NCI-H2227 (cell line): Measurements from ENCODE around the gene RNF169.
"Not testable (repeated sequence)": the region's sequence is repeated elsewhere in the genome, so short reads cannot be mapped to it uniquely, and the experiment has no call there.

ENCODE experiments used
- DNase-seq: peaks from one replicate; lab custom pipeline; 2025; ENCODE audit not compliant: unreplicated experiment; lab: John Stamatoyannopoulos, UW

RNF169 gene

GRCh38 chr11:74819400-74819799 is 70.8 kb downstream of the RNF169 start:
- DNase-seq = no peak

DNA sequence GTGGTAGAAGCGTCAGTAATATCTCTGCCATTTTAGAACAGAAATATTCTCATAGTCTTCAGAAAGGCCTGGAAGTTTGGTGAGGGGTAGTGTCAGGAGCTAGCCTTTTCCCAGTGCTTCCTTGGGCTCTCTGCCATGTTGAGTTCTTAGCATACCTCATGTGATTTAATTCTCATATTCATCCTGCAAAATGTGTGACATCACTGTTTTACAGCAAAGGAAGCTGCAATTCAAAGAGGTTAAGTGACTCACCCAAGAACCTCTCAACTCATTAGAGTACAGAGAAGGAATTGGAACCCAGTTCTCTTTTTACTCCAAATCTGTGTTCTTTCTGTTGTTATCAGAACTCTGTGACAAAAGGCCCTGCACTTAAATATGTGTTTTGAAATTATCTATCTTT is 72.1 kb downstream of the RNF169 start:
- no peak for DNase-seq

DNA sequence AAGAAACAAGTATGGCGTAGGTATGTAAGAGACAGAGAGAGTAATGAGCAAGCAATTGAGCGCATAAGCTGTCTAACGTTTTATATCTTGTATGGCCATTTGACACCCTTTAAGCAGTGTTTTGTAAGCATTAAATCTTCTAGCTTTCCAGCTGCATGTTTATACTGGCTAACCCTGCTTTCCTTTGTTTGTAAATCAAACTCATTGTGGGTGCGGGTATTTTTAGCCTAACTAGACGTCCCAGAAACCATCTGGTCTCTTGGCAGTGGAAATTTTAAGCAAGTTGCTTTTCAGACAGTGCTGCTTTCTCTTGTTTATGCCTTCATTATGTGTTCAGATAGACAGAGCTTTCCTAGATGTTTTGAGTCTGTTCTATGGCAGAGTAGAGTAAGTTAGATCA is 73.5 kb downstream of the RNF169 start:
- DNase-seq = no peak

DNA sequence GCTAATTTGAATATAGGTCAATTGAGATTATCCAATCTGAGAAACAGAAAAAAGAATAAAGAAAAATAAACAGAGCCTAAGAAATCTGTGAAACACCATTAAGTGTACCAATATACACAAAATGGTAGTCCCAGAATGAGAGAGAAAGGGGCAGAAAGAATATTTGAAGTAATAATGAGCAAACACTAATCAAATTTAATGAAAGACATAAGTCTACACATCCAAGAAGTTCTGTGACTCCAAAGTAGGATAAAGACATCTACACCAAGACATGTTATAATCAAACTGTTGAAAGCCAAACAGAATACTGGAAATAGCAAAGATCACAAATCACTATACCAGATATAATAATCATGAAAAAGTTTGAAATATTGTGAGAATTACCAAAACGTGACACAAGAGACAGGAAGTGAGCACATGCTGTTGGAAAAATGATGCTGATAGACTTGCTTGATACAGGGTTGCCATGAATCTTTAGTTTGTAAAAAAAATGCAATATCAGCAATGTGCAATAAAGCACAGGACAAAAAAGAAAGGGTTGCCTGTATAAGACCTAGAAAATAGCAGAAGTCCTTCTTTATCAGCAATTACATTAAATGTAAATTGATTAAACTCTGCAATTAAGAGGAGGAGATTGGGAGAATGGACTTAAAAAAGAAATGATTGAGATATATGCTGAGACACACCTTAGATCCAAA is 75.8 kb downstream of the RNF169 start:
- DNase-seq = no peak

GRCh38 chr11:74825596-74825995 is 76.9 kb downstream of the RNF169 start:
- not testable (repeated sequence) for DNase-seq

DNA sequence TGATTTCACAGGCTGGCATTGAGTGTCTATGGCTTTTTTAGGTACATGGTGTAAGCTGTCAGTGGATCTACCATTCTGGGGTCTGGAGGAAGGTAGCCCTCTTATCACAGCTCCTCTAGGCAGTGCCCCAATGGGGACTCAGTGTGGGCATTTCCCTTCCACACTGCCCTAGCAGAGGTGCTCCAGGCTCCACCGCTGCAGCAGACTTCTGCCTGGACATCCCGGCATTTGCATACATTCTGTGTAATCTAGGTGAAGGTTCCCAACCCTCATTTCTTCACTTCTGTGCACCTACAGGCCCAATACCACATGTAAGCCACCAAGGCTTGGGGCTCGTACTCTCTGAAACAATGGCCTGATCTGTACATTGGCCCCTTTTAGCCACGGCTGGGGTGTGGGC is 78.3 kb downstream of the RNF169 start:
- DNase-seq = peak; percentile 5

DNA sequence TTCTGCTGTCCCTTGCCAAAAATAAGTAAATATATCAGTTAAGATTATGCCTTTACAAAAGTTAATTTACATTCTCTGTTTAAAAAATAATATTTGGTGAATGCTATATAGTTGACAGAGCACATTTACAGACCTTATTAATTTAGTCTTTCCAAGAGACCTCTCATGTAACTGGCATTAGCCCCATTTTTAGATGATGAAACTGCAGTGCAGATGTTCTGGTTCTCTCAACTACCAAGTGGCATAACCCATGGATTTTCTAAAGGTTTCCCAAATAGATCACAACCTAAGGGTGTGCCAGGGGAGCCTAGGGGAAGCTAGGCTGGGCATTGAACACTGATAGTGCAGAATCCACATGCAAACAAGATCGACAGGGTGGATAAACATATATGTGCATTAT is 88.5 kb downstream of the RNF169 start:
- DNase-seq = no peak

GRCh38 chr11:74838188-74838587 is 89.5 kb downstream of the RNF169 start:
- DNase-seq = no peak

- DNase-seq = no peak
These were observed 90.8 kb downstream of the RNF169 start for GRCh38 chr11:74839446-74839845.

DNA sequence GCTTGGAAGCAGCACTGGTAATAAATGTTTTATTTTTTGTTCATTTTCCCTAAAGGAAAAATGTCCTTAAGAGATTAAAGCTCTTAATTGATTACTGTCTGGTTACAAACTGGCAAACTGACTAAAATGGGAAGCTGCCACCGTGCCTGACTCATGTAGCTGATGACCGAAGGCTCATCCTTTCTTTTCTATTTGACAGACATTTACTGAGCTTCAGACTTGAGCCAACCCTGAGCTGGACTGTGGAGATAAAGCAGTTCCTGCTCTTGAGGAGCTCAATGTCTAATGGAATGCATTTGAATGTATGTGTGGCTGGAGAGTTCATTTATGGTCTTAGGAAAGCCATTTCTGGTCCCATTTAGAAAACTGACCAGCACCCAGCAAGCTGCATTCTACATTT is 91.3 kb downstream of the RNF169 start:
- no peak for DNase-seq

DNA sequence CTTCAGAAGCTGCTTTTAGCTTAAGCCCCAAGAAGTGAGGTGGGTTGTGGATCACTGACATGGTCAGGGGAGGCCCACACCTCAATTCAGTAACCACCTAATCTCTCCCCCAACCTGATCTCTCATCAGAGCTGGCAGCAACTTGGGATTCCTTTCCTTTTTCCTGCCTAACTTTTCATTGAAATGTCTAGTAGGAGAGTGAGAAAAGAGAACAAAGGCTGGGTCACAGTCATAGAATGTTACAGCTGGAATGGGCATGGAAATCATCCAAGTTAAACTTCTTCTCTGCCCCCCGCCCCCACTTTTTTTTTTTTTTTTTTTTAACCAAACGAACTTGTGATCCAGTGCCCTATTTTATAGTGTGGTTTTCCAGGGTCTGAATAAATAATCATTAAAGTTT is 91.8 kb downstream of the RNF169 start:
- DNase-seq = no peak

GRCh38 chr11:74842967-74843366 is 94.3 kb downstream of the RNF169 start:
- DNase-seq = no peak

DNA sequence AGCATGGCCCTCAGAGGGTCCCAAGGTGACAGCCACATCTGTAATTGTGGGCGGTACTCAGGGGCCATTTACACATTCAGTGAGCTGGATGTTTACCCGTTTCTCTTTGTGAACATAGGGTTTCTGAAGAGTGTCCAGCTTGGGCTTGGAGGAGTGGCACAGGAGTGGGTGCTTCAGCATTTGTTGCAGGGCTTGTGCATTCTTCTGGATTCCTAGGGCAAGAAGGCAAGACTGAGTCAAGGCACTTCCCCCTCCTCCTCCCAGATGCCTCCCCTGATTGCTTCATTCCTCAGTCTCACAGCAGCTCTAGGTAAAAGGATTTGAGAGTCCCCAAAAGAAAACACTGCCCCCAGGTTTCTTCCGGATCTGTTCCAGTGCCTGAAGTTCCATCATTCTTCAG is 95.4 kb downstream of the RNF169 start:
- no peak for DNase-seq

DNA sequence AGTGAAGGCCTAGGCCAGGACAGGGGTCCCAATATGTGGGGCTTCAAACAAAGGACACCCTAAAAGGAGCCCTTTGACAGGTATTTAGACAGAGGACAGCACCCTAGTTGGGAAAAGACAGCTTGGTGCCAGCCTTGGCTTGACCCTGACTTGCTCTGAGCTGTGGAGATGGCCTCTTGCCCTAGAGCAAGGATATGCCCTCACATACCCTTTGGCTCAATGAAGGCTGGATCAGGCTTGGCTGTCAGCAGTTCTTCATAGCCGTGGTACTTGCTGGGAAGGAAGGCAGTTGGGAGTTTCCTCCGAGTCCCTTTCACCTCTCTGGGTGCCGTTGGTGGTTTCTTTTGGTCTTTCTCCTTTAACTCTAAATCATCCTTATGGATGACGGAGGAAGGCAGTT is 96.2 kb downstream of the RNF169 start:
- no peak for DNase-seq

DNA sequence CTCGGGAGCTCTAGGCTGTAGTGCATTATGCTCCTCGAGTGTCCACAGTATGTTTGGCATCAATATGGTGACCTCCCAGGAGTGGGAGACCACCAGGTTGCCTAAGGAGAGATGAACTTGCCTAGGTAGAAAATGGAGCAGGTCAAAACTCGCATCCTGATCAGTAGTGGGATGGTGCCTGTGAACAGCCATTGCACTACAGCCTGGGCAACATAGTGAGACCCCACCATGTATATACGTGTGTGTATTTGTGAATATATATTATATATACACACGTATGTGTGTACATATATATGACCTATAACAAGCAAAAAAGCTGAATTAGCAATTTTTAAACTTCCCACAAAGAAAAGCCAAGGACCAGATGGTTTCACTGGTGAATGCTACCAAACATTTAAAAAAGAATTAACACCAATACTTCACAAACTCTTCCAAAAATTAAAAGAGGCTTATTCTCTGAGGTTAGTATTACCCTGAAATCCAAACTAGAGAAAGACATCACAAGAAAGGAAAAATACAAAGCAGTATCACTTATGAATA is 97.4 kb downstream of the RNF169 start:
- no peak for DNase-seq

GRCh38 chr11:74846770-74847169 is 98.1 kb downstream of the RNF169 start:
- no peak for DNase-seq

- no peak for DNase-seq
These were observed 98.7 kb downstream of the RNF169 start for GRCh38 chr11:74847395-74847794.

GRCh38 chr11:74847895-74848294 is 99.2 kb downstream of the RNF169 start:
- no peak for DNase-seq

- DNase-seq = no peak
These were observed 101.1 kb downstream of the RNF169 start for GRCh38 chr11:74849525-74850391.

DNA sequence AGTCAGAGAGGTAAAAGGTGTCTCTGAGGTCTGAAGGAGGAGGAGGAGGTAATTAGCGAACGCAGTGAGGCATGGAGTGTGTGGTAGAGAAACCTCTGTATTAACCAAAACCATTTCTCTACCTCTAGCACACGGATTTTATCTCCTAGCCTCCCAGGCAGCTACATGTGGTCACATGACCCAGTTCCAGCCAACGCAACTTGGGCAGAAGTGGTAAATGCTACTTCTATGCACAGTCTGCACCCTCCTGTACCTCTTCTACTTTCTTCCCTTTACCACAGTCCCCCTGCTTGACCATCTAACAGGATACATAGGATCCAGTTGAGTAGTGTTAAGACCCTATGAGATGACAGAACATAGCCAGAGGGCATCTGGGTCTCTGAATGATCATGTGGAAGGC is 104.6 kb downstream of the RNF169 start:
- no peak for DNase-seq

DNA sequence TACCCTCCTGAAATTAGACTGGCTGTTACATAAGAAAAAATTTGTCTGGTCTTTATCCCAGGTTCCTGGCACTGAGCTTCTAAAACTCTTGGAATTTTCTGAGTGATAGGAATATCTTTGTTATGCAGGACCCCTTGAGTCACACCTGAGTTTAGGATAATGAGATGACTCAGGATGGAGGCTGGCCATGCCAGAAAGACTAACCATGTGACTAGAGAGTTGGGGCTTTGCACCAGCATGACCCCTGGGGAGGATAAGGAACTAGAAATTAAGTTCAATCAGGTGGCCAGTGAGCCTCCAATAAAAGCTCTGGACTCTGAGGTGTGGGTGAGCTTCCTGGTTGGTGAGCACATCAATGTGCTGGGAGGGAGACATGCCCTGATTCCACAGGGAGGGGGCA is 112.1 kb downstream of the RNF169 start:
- DNase-seq = no peak

DNA sequence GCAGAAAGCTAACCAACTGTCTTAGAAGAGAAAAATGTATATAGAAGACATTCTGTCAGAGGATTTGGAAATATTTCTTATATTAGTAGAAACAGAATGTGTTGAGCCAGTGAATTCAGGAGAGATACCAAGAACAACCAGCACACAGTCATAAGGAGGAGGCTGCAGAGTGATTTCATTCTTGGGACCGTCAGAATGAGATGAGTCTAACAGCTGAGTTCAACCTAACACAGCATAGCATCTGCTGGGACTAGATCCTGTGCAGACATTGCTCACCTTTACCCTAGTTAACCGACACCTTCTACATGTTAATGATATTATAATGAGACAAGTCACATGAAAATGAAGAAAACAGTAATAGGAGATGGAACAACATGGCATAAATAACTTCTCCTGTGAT is 114.8 kb downstream of the RNF169 start:
- DNase-seq = no peak
